ENCODE results near the gene RND1. TPM values are rescaled to one million over a fixed set of nuclear protein-coding genes. Genes with fewer than 3 reads are reported as not detected.

The RND1 gene
- total RNA-seq, 2 experiments from 2014 or later, result 2.3 to 3.2 TPM

- DNase-seq (peak; percentile 86), ATAC-seq (peak; percentile 83)
- peaks cover 34% of the 10 kb centered on the region for H3K4me1 Mint-ChIP-seq (ENCODE audit: low read depth)
- no peaks in the 10 kb centered on the region for H3K9me3 Mint-ChIP-seq
- H3K4me3 Mint-ChIP-seq, result peak overlapping the region; percentile 95
- intact Hi-C loops (cut with micrococcal nuclease), result no loop called here
- POLR2A ChIA-PET, result interaction anchor here (0.6 to 2.8 kb wide), 10 partner anchors 10 to 132 kb away, joined by 3 to 13 read pairs (median 3); partner anchors contain the start of genes DDX23 and KANSL2
- H3K27ac Mint-ChIP-seq, result peak overlapping the region; percentile 67
- no peaks in the 10 kb centered on the region for H3K36me3 Mint-ChIP-seq (ENCODE audit: low read depth)
- CTCF ChIA-PET, result interaction anchor here (0.6 to 6.3 kb wide), 43 partner anchors 9 to 665 kb away, joined by 3 to 62 read pairs (median 4); partner anchors contain the start of genes ARF3, DDX23, FKBP11 and RND1
- TF ChIP-seq CTCF (IDR thresholded peaks at IDR 0.05), result peak; percentile 100
- peaks cover 19% of the 10 kb centered on the region for H3K27me3 Mint-ChIP-seq
These were observed 51.2 kb downstream of the RND1 start for GRCh38 chr12:48814262-48815125.

- ChIA-PET POLR2A (interaction anchor here (1.2 kb wide), 1 partner anchor 98 kb away, joined by 3 read pairs; no protein-coding TSS in a partner anchor), CTCF (interaction anchor here (1.0 to 6.3 kb wide), 16 partner anchors 10 to 664 kb away, joined by 3 to 62 read pairs (median 6); partner anchors contain the start of gene RND1)
- no peak for TF ChIP-seq CTCF (IDR thresholded peaks at IDR 0.05)
- H3K27ac Mint-ChIP-seq, result peak overlapping the region; percentile 49
- peak overlapping the region; percentile 95 for H3K4me3 Mint-ChIP-seq
- peaks cover 29% of the 10 kb centered on the region for H3K4me1 Mint-ChIP-seq (ENCODE audit: low read depth)
- DNase-seq (no peak), ATAC-seq (no peak)
- no peaks in the 10 kb centered on the region for H3K9me3 Mint-ChIP-seq
- peaks cover 19% of the 10 kb centered on the region for H3K27me3 Mint-ChIP-seq
- intact Hi-C loops (cut with micrococcal nuclease), result no loop called here
- H3K36me3 Mint-ChIP-seq (ENCODE audit: low read depth), result no peaks in the 10 kb centered on the region
These were observed 52.0 kb downstream of the RND1 start for GRCh38 chr12:48813465-48814261.

- peaks cover 12% of the 10 kb centered on the region for H3K27me3 Mint-ChIP-seq
- ChIA-PET POLR2A (interaction anchor here (0.7 to 1.1 kb wide), 2 partner anchors 15 to 44 kb away, joined by 3 read pairs; no protein-coding TSS in a partner anchor), CTCF (interaction anchor here (1.0 to 6.3 kb wide), 7 partner anchors 17 to 78 kb away, joined by 3 to 62 read pairs (median 7); no protein-coding TSS in a partner anchor)
- H3K36me3 Mint-ChIP-seq (ENCODE audit: low read depth), result no peaks in the 10 kb centered on the region
- no peak for DNase-seq
- peaks cover 22% of the 10 kb centered on the region for H3K4me1 Mint-ChIP-seq (ENCODE audit: low read depth)
- no peak for ATAC-seq
- H3K27ac Mint-ChIP-seq, result no peak overlapping the region
- TF ChIP-seq CTCF (IDR thresholded peaks at IDR 0.05), result no peak
- intact Hi-C loops (cut with micrococcal nuclease), result no loop called here
- no peaks in the 10 kb centered on the region for H3K9me3 Mint-ChIP-seq
- H3K4me3 Mint-ChIP-seq, result no peak overlapping the region
These were observed 53.3 kb downstream of the RND1 start for GRCh38 chr12:48812389-48812788.

- peaks cover 15% of the 10 kb centered on the region for H3K4me1 Mint-ChIP-seq (ENCODE audit: low read depth)
- no peak overlapping the region for H3K27ac Mint-ChIP-seq
- DNase-seq (no peak), ATAC-seq (no peak)
- H3K9me3 Mint-ChIP-seq, result no peaks in the 10 kb centered on the region
- CTCF ChIA-PET, result interaction anchor here (0.7 to 6.3 kb wide), 10 partner anchors 16 to 167 kb away, joined by 3 to 62 read pairs (median 4); partner anchors contain the start of genes ADCY6 and WNT1
- peaks cover 4% of the 10 kb centered on the region for H3K27me3 Mint-ChIP-seq
- no peaks in the 10 kb centered on the region for H3K36me3 Mint-ChIP-seq (ENCODE audit: low read depth)
- POLR2A ChIA-PET, result interaction anchor here (0.6 to 1.4 kb wide), 2 partner anchors 106 to 454 kb away, joined by 3 to 5 read pairs; no protein-coding TSS in a partner anchor
- intact Hi-C loops (cut with micrococcal nuclease), result no loop called here
- no peak overlapping the region for H3K4me3 Mint-ChIP-seq
- TF ChIP-seq CTCF (IDR thresholded peaks at IDR 0.05), result no peak
These were observed 54.1 kb downstream of the RND1 start for GRCh38 chr12:48811437-48812090.
